H1 (cell line): ENCODE data around the gene FUNDC1. TPM values are rescaled to one million over a fixed set of nuclear protein-coding genes. Genes with fewer than 3 reads are reported as not detected.

Experiments used
- KDM5A ChIP-seq: fragments of 200-600 bp; IDR thresholded peaks from 2 replicates; pipeline ENCODE4 v1.7.1; 2012; ENCODE audit warnings: mild to moderate bottlenecking, low read length, inconsistent platforms, mixed read lengths
- NRF1 ChIP-seq: IDR thresholded peaks from 2 replicates; pipeline ENCODE4 v1.6.1; 2011; ENCODE audit warnings: mild to moderate bottlenecking, low read depth, low read length, improper control_type of control experiment
- TCF12 ChIP-seq: IDR thresholded peaks from 2 replicates; pipeline ENCODE4 v1.6.1; 2011; ENCODE audit warnings: low read depth, mild to moderate bottlenecking, low read length
- ZNF274 ChIP-seq: IDR thresholded peaks from 2 replicates; pipeline ENCODE4 v1.7.0; 2012; ENCODE audit warnings: low read length, borderline replicate concordance; ENCODE audit errors: extremely low read depth
- polyA plus RNA-seq, 7 experiments: library from polyadenylated mRNA; depleted of rRNA in 3 of 7; stranded (reverse) in 5 of 7; unstranded in 2 of 7; fragments of >200 nt in 5 of 7; fragments of 200-250 nt in 2 of 7; gene quantifications; 1 replicate in 5 of 7; 2 replicates in 1 of 7; 4 replicates in 1 of 7; pipeline versions ENCODE4 v1.2.1 to v1.2.3, GENCODE V29; 2011 to 2013; ENCODE audit warnings: missing spikeins in 2 of 7, mixed read lengths in 2 of 7
- total RNA-seq: library from RNA; stranded (reverse); fragmentation: NEBNext Ultra II Directional; extraction: Animal tissue kit (Norgen Biotek cat#: 25700); gene quantifications from 2 replicates; pipeline ENCODE4 v1.2.1, GENCODE V29; 2021
- TF ChIP-seq, protein P1 (sequence below): IDR thresholded peaks from 2 replicates; pipeline ENCODE4 v1.6.1; 2012; ENCODE audit warnings: low read length, inconsistent platforms

FUNDC1 gene
- total and polyA plus RNA-seq, 2 of the 8 experiments (the other 6 are each of a cell fraction or from before 2014, with no cell fraction given) = 13.7 to 24.1 TPM

- TF ChIP-seq KDM5A (no peak), TCF12 (no peak), ZNF274 (no peak), NRF1 (no peak)
- TF ChIP-seq, protein P1, sequence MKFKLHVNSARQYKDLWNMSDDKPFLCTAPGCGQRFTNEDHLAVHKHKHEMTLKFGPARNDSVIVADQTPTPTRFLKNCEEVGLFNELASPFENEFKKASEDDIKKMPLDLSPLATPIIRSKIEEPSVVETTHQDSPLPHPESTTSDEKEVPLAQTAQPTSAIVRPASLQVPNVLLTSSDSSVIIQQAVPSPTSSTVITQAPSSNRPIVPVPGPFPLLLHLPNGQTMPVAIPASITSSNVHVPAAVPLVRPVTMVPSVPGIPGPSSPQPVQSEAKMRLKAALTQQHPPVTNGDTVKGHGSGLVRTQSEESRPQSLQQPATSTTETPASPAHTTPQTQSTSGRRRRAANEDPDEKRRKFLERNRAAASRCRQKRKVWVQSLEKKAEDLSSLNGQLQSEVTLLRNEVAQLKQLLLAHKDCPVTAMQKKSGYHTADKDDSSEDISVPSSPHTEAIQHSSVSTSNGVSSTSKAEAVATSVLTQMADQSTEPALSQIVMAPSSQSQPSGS = no peak
These were observed 58.6 kb downstream of the FUNDC1 start (continued) for GRCh38 chrX:44483965-44484606.
